Limb (tissue), 2 donors: ENCODE data around the gene ERC1.
"Not testable (repeated sequence)": the region's sequence is repeated elsewhere in the genome, so short reads cannot be mapped to it uniquely, and the experiment has no call there.

Experiments
- DNase-seq, 2 donors: peaks; one replicate each; pipeline ENCODE4 v3.0.0-alpha.2; 2016; ENCODE audit errors: extremely low spot score in 2 of 2

ERC1 gene

GRCh38 chr12:1022032-1022970 lies 31.3 kb downstream of the ERC1 start:
- no peak for DNase-seq

DNA sequence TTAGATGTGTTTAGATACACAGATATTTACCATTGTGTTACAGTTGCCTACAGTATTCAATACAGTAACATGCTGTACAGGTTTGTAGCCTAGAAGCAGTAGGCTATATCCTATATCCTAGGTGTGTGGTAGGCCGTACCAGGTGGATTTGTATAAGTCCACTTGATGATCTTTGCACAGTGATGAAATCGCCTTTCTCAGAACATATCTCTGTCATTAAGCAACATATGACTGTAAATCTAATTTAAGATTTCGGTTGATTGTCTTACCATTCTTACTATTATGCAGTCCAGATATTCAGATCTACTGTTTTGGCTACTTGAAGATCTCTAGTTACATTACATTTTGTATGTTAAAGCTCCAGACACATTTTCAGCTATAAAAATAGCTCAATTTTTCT lies 39.8 kb downstream of the ERC1 start:
- DNase-seq, result no peak

GRCh38 chr12:1034243-1034642 lies 43.2 kb downstream of the ERC1 start:
- no peak for DNase-seq

GRCh38 chr12:1034751-1035457 lies 43.9 kb downstream of the ERC1 start:
- no peak for DNase-seq

GRCh38 chr12:1041478-1041877 lies 50.5 kb downstream of the ERC1 start:
- DNase-seq, result no peak

GRCh38 chr12:1044199-1044598 lies 53.2 kb downstream of the ERC1 start:
- no peak for DNase-seq

DNA sequence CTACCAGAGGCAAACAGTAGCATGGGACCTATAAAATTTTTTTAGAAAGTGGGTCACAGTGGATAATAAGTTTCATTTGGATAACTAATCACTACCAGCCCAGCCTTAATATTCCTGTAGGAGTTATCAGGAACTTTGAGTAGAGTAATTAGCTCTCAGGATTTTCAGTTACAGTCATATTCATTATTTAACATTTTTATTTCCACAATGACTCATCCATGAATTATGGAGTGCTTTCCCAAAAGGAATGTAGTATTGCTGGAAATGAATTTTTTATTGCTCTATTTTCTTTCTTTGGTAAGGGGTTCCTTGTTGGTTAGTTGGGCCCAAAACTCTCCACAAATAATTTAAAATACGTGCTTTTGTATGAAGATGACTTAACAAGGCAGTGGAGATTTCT lies 53.7 kb downstream of the ERC1 start:
- DNase-seq, result no peak

- no peak for DNase-seq
These were observed 55.7 kb downstream of the ERC1 start for GRCh38 chr12:1046727-1047126.

- no peak for DNase-seq
These were observed 57.1 kb downstream of the ERC1 start for GRCh38 chr12:1047898-1048660.

DNA sequence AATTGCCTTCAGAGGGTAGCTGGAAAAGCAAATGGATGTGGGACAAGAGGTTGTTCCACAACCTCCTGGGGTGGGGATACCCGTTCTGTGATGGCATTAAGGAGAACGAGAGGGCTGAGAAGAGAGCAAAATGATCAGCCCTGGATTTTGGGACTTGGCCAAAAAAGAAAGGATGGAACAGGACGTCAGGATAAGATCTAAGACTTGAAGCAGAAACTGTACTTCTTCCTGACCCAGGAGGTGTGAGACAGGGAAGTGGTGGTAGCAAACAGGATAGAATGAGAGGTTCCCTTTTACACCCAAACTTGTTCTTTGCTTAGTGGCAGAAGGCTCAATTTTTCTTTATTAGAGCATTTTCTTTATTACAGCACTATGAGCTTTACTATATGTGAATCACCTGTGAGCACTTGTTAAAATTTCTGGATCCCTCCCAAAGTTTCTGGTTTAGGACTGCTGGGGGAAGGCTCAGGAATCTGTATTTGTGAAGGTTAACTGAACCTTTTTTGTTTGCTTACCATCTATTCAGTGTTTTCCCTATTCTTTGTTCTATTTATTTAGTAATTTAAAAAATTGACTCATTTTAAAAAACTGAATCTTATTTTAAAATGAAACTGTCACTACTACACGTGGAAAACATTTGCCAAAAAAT lies 59.2 kb downstream of the ERC1 start:
- DNase-seq, result no peak

- not testable (repeated sequence) for DNase-seq
These were observed 60.6 kb downstream of the ERC1 start for GRCh38 chr12:1051672-1052071.

GRCh38 chr12:1053690-1054089 lies 62.7 kb downstream of the ERC1 start:
- DNase-seq, result no peak

GRCh38 chr12:1054117-1054870 lies 63.3 kb downstream of the ERC1 start:
- no peak for DNase-seq

DNA sequence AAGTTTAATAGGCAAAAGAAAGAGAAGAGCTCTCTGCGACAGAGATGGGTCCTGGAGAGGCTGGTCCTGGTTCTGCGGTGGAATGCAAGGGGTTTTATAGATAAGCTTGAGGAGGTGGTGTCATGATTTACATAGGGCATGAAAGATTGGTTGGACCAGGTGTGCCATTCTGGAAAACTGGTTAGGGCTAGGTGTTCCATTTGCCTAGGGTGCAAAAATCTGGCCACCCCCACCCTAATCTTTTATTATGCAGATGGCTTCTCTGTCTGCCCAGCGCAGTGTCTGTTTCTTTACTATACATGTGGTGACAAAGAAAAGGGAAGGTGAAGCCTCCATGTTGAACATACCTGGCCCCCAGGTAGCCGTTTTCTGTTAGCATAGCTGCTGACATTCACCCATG lies 65.4 kb downstream of the ERC1 start:
- DNase-seq, result no peak

DNA sequence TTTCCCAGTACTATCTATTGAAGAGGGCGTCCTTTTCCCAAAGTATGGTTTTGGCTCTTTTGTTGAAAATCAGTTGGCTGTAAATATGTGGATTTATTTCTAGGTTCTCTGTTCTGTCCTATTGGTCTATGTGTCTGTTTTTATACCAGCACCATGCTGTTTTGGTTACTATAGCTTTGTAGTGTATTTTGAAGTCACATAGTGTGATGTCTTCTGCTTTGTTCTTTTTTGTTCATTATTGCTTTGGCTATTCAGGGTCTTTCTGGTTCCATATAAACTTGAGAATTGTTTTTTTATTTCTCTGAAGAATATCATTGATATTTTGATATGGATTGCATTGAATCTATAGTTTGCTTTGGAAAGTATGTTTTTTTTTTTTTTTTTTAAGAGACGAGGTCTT lies 67.4 kb downstream of the ERC1 start:
- DNase-seq, result no peak

GRCh38 chr12:1059162-1059561 lies 68.1 kb downstream of the ERC1 start:
- DNase-seq, result no peak

- DNase-seq, result no peak
These were observed 72.8 kb downstream of the ERC1 start for GRCh38 chr12:1063852-1064251.

GRCh38 chr12:1064317-1064716 lies 73.3 kb downstream of the ERC1 start:
- DNase-seq, result no peak

GRCh38 chr12:1065629-1066028 lies 74.6 kb downstream of the ERC1 start:
- no peak for DNase-seq

- DNase-seq, result no peak
These were observed 78.8 kb downstream of the ERC1 start for GRCh38 chr12:1069846-1070245.

- no peak for DNase-seq
These were observed 80.2 kb downstream of the ERC1 start for GRCh38 chr12:1071182-1071581.
